Measurements from ENCODE around the gene SLC29A2. TPM values are rescaled to one million over a fixed set of nuclear protein-coding genes. Genes with fewer than 3 reads are reported as not detected.

Gene SLC29A2
- total and polyA plus RNA-seq, 2 of the 8 experiments (the other 6 are each of a cell fraction or from before 2014, with no cell fraction given) = 29.3 to 31.6 TPM

- TF ChIP-seq TCF12 (IDR thresholded peaks at IDR 0.05; ENCODE audit: low read depth, low read length) (no peak), MAFK (IDR thresholded peaks at IDR 0.05; ENCODE audit: low read depth, low read length) (peak; percentile 51; the same call in 1 of the 2 replicates), NRF1 (IDR thresholded peaks at IDR 0.05; ENCODE audit: low read depth, low read length) (peak; percentile 29; the same call in 1 of the 2 replicates), YY1 (IDR thresholded peaks at IDR 0.05; ENCODE audit: low read depth, low read length) (no peak), TAF1 (IDR thresholded peaks at IDR 0.05; ENCODE audit: low read depth, low read length) (peak; percentile 47; the same call in 1 of the 2 replicates), HDAC6 (IDR thresholded peaks at IDR 0.05; ENCODE audit: low read depth, low read length) (no peak), SUZ12 (IDR thresholded peaks at IDR 0.05; ENCODE audit: low read length) (no peak), CREB1 (IDR thresholded peaks at IDR 0.05) (peak; percentile 83), PHF8 (conservative IDR thresholded peaks at IDR 0.05; ENCODE audit: low read depth, low read length) (peak; percentile 83), POLR2A (IDR thresholded peaks at IDR 0.05; ENCODE audit: control extremely low read depth in 1 of 2, low read depth in 2 of 2, low read length in 2 of 2) (peak; percentile 51 to 69), KDM4A (IDR thresholded peaks at IDR 0.05; ENCODE audit: low read depth, low read length, severe bottlenecking) (peak; percentile 84), SRF (IDR thresholded peaks at IDR 0.05; ENCODE audit: low read depth, low read length) (no peak), NANOG (IDR thresholded peaks at IDR 0.05; ENCODE audit: insufficient read depth, low read depth, low read length, poor library complexity, severe bottlenecking) (no peak), RBBP5 (IDR thresholded peaks at IDR 0.05; ENCODE audit: borderline replicate concordance, low read depth, low read length) (peak; percentile 100)
Measured at GRCh38 chr11:66347425-66348276, 23.9 kb downstream of the SLC29A2 start, which contains the start of gene B4GAT1 (continued).
